IPS-NIHi11 (cell line): ENCODE measurements around the gene MVP.
"Not testable (repeated sequence)": the region's sequence is repeated elsewhere in the genome, so short reads cannot be mapped to it uniquely, and the experiment has no call there.

Experiments
- DNase-seq: peaks from one replicate; pipeline ENCODE4 v3.0.0; 2012; ENCODE audit warnings: mixed read lengths, low spot score

Gene MVP

GRCh38 chr16:29875206-29875605 is 54.9 kb downstream of the MVP start:
- no peak for DNase-seq

GRCh38 chr16:29876217-29876593 is 55.9 kb downstream of the MVP start:
- DNase-seq: peak; percentile 58

GRCh38 chr16:29876594-29877249 is 56.5 kb downstream of the MVP start:
- peak; percentile 57 for DNase-seq

GRCh38 chr16:29877266-29877961 is 57.2 kb downstream of the MVP start:
- DNase-seq: peak; percentile 98

- DNase-seq: no peak
Observed at GRCh38 chr16:29878172-29878571, 57.9 kb downstream of the MVP start.

- DNase-seq: no peak
Observed at GRCh38 chr16:29881050-29881449, 60.8 kb downstream of the MVP start.

- DNase-seq: no peak
Observed at GRCh38 chr16:29883987-29884386, 63.7 kb downstream of the MVP start.

- DNase-seq: not testable (repeated sequence)
Observed at GRCh38 chr16:29889372-29889771, 69.1 kb downstream of the MVP start.

GRCh38 chr16:29891525-29892457 is 71.5 kb downstream of the MVP start:
- no peak for DNase-seq

- no peak for DNase-seq
Observed at GRCh38 chr16:29892458-29892813, 72.2 kb downstream of the MVP start.

- DNase-seq: no peak
Observed at GRCh38 chr16:29893553-29893952, 73.3 kb downstream of the MVP start.

GRCh38 chr16:29894352-29894751 is 74.1 kb downstream of the MVP start:
- DNase-seq: no peak

- DNase-seq: peak; percentile 2
Observed at GRCh38 chr16:29896841-29897240, 76.6 kb downstream of the MVP start.

GRCh38 chr16:29897333-29897732 is 77.1 kb downstream of the MVP start:
- no peak for DNase-seq
